ENCODE results near the gene ARFGAP3. TPM values are rescaled to one million over a fixed set of nuclear protein-coding genes. Genes with fewer than 3 reads are reported as not detected.
A peak's percentile ranks its signal among the peaks of the same experiment; 100 is the strongest.

The ARFGAP3 gene
- total RNA-seq, 1 donor from 2014 or later = 59.1 TPM

- no peaks in the 10 kb centered on the region for H3K27me3 Mint-ChIP-seq (ENCODE audit: unreplicated experiment)
- no peak for DNase-seq (ENCODE audit: extremely low spot score, unreplicated experiment)
- peaks cover 21% of the 10 kb centered on the region for H3K4me1 Mint-ChIP-seq (ENCODE audit: unreplicated experiment)
- TF ChIP-seq CTCF (IDR thresholded peaks at IDR 0.05) = no peak
- H3K36me3 Mint-ChIP-seq (ENCODE audit: unreplicated experiment) = peaks cover 26% of the 10 kb centered on the region
- no peak overlapping the region for H3K4me3 Mint-ChIP-seq (ENCODE audit: unreplicated experiment)
- peak overlapping the region; percentile 57 for H3K27ac Mint-ChIP-seq (ENCODE audit: unreplicated experiment)
- H3K9me3 Mint-ChIP-seq (ENCODE audit: unreplicated experiment) = no peaks in the 10 kb centered on the region
Measured at GRCh38 chr22:42848941-42849550, 8.0 kb downstream of the ARFGAP3 start.

GRCh38 chr22:42847110-42847509 lies 10.0 kb downstream of the ARFGAP3 start:
- Mint-ChIP-seq H3K4me3 (ENCODE audit: unreplicated experiment) (no peak overlapping the region), H3K27me3 (ENCODE audit: unreplicated experiment) (no peaks in the 10 kb centered on the region), H3K4me1 (ENCODE audit: unreplicated experiment) (peaks cover 32% of the 10 kb centered on the region), H3K9me3 (ENCODE audit: unreplicated experiment) (no peaks in the 10 kb centered on the region), H3K36me3 (ENCODE audit: unreplicated experiment) (peaks cover 40% of the 10 kb centered on the region), H3K27ac (ENCODE audit: unreplicated experiment) (no peak overlapping the region)
- no peak for TF ChIP-seq CTCF (IDR thresholded peaks at IDR 0.05)
- DNase-seq (ENCODE audit: extremely low spot score, unreplicated experiment) = no peak

- Mint-ChIP-seq H3K4me3 (ENCODE audit: unreplicated experiment) (no peak overlapping the region), H3K4me1 (ENCODE audit: unreplicated experiment) (peaks cover 40% of the 10 kb centered on the region), H3K27me3 (ENCODE audit: unreplicated experiment) (no peaks in the 10 kb centered on the region), H3K36me3 (ENCODE audit: unreplicated experiment) (peaks cover 53% of the 10 kb centered on the region), H3K9me3 (ENCODE audit: unreplicated experiment) (no peaks in the 10 kb centered on the region), H3K27ac (ENCODE audit: unreplicated experiment) (peak overlapping the region; percentile 53)
- no peak for TF ChIP-seq CTCF (IDR thresholded peaks at IDR 0.05)
- no peak for DNase-seq (ENCODE audit: extremely low spot score, unreplicated experiment)
Measured at GRCh38 chr22:42844756-42845155, 12.3 kb downstream of the ARFGAP3 start.

GRCh38 chr22:42842658-42843370 lies 14.3 kb downstream of the ARFGAP3 start:
- H3K4me1 Mint-ChIP-seq (ENCODE audit: unreplicated experiment) = peaks cover 34% of the 10 kb centered on the region
- H3K4me3 Mint-ChIP-seq (ENCODE audit: unreplicated experiment) = no peak overlapping the region
- peak overlapping the region; percentile 4 for H3K27ac Mint-ChIP-seq (ENCODE audit: unreplicated experiment)
- H3K9me3 Mint-ChIP-seq (ENCODE audit: unreplicated experiment) = no peaks in the 10 kb centered on the region
- DNase-seq (ENCODE audit: extremely low spot score, unreplicated experiment) = no peak
- peaks cover 53% of the 10 kb centered on the region for H3K36me3 Mint-ChIP-seq (ENCODE audit: unreplicated experiment)
- no peak for TF ChIP-seq CTCF (IDR thresholded peaks at IDR 0.05)
- no peaks in the 10 kb centered on the region for H3K27me3 Mint-ChIP-seq (ENCODE audit: unreplicated experiment)

- H3K4me1 Mint-ChIP-seq (ENCODE audit: unreplicated experiment) = peaks cover 34% of the 10 kb centered on the region
- H3K36me3 Mint-ChIP-seq (ENCODE audit: unreplicated experiment) = peaks cover 48% of the 10 kb centered on the region
- H3K27me3 Mint-ChIP-seq (ENCODE audit: unreplicated experiment) = no peaks in the 10 kb centered on the region
- no peak overlapping the region for H3K4me3 Mint-ChIP-seq (ENCODE audit: unreplicated experiment)
- H3K9me3 Mint-ChIP-seq (ENCODE audit: unreplicated experiment) = no peaks in the 10 kb centered on the region
- no peak for DNase-seq (ENCODE audit: extremely low spot score, unreplicated experiment)
- no peak for TF ChIP-seq CTCF (IDR thresholded peaks at IDR 0.05)
- H3K27ac Mint-ChIP-seq (ENCODE audit: unreplicated experiment) = peak overlapping the region; percentile 28
Measured at GRCh38 chr22:42841444-42841843, 15.6 kb downstream of the ARFGAP3 start.

Data from osteocyte (in vitro differentiated cells).